K562 (cell line): ENCODE results near the gene TNRC6B. TPM values are rescaled to one million over a fixed set of nuclear protein-coding genes. Genes with fewer than 3 reads are reported as not detected.

Source experiments
- ATAC-seq: fragments of 200-7000 bp; cut with Tn5 transposase; 3 replicates; pipeline ENCODE4 v1.9.1; 2020; ENCODE audit warnings: moderate library complexity
- BruUV-seq: library from RNA; stranded (reverse); fragments of 400-500 nt; replicated peaks from 2 replicates; lab custom pipeline; 2021; lab: Mats Ljungman, UMichigan
- CTCF ChIA-PET: fragments of 300-600 bp; formaldehyde crosslinking; extraction: SDS; loops from one replicate; lab custom pipeline; 2021; ENCODE audit warnings: low intra/inter-chr PET ratio; lab: Yijun Ruan, JAX
- POLR2A ChIA-PET: fragments of 300-600, 350-650 bp; sonication (Branson Sonifier 250); formaldehyde crosslinking; extraction: SDS; loops from one replicate; lab custom pipeline; 2021; ENCODE audit warnings: antibody characterized with exemption, inconsistent platforms; lab: Yijun Ruan, JAX
- DNase-seq, 4 experiments: peaks; one replicate each; pipeline versions ENCODE4 v3.0.0 to v3.0.0-alpha.2; 2011 to 2018; ENCODE audit warnings: low spot score in 3 of 4, mixed read lengths in 3 of 4; ENCODE audit errors: extremely low read depth in 1 of 4
- FAIRE-seq: peaks from 2 replicates; lab custom pipeline; 2011; peaks lifted over from hg19 to GRCh38; lab: Jason Lieb, UNC
- H2AFZ ChIP-seq: 2 replicates; pipeline ENCODE4 v1.6.0; 2011; ENCODE audit warnings: low read depth, low read length, control low read depth, inconsistent platforms
- H3K27ac ChIP-seq: fragments of 200-600 bp; 3 replicates; pipeline ENCODE4 v1.8.0; 2011; ENCODE audit warnings: low read depth, mild to moderate bottlenecking, control low read depth, inconsistent platforms, low read length, moderate library complexity, mixed read lengths; ENCODE audit errors: extremely low read depth
- H3K27me3 ChIP-seq, 2 experiments: fragments of 300-600 bp in 1 of 2; 2 replicates in 1 of 2; 3 replicates in 1 of 2; pipeline versions ENCODE4 v1.6.0 to v1.8.0; 2011; ENCODE audit warnings: inconsistent platforms in 2 of 2, low read length in 2 of 2, mild to moderate bottlenecking in 1 of 2, mixed read lengths in 1 of 2, moderate library complexity in 1 of 2; ENCODE audit not compliant: control insufficient read depth in 2 of 2, insufficient read depth in 2 of 2
- H3K36me3 ChIP-seq: fragments of 300-600 bp; 3 replicates; pipeline ENCODE4 v1.8.0; 2011; ENCODE audit warnings: mild to moderate bottlenecking, low read length, inconsistent platforms; ENCODE audit not compliant: control insufficient read depth, insufficient read depth
- H3K4me1 ChIP-seq, 2 experiments: fragments of 200-600 bp in 1 of 2; replicated peaks in 1 of 2; 2 replicates in 1 of 2; 3 replicates in 1 of 2; pipeline versions ENCODE4 v1.5.1 to v1.8.0; 2011; ENCODE audit warnings: inconsistent platforms in 2 of 2, low read length in 2 of 2, mild to moderate bottlenecking in 1 of 2, mixed read lengths in 1 of 2, moderate library complexity in 1 of 2; ENCODE audit not compliant: control insufficient read depth in 2 of 2, insufficient read depth in 2 of 2
- H3K4me2 ChIP-seq: 2 replicates; pipeline ENCODE4 v1.6.1; 2011; ENCODE audit warnings: low read length, control low read depth, inconsistent platforms, mixed read lengths; ENCODE audit not compliant: insufficient read depth
- H3K4me3 ChIP-seq: fragments of 200-600 bp; sonication (generic), shearing (Covaris generic); 2 replicates; pipeline ENCODE4 v1.5.1; 2016; ENCODE audit warnings: control low read depth, inconsistent platforms
- H3K79me2 ChIP-seq: fragments of 200-600 bp; 3 replicates; pipeline ENCODE4 v1.8.0; 2011; ENCODE audit warnings: low read length, inconsistent platforms; ENCODE audit not compliant: control insufficient read depth, insufficient read depth
- H3K9ac ChIP-seq, 2 experiments: 2 replicates each; pipeline versions ENCODE4 v1.6.0 to v1.6.1; 2011; ENCODE audit warnings: low read depth in 2 of 2, low read length in 2 of 2, control low read depth in 1 of 2, inconsistent platforms in 1 of 2, mild to moderate bottlenecking in 1 of 2, mixed read lengths in 1 of 2; ENCODE audit not compliant: insufficient read depth in 1 of 2
- H3K9me1 ChIP-seq: one replicate; pipeline ENCODE4 v1.6.0; 2011; ENCODE audit warnings: inconsistent platforms, mild to moderate bottlenecking, low read length, moderate library complexity; ENCODE audit not compliant: control insufficient read depth, insufficient read depth
- H3K9me3 ChIP-seq: replicated peaks from 2 replicates; pipeline ENCODE4 v1.5.1; 2011; ENCODE audit warnings: low read depth, low read length, inconsistent platforms; ENCODE audit not compliant: control insufficient read depth, insufficient read depth
- H4K20me1 ChIP-seq: replicated peaks from 2 replicates; pipeline ENCODE4 v1.6.1; 2011; ENCODE audit warnings: low read length, inconsistent platforms, mixed read lengths; ENCODE audit not compliant: control insufficient read depth, insufficient read depth
- ADNP ChIP-seq: fragments of 200-800 bp; sonication (Bioruptor generic); IDR thresholded peaks from 2 replicates; pipeline ENCODE4 v1.6.1; 2016; ENCODE audit warnings: missing genetic modification characterization, missing compliant biosample characterization
- BCL6 ChIP-seq: fragments of 250-450 bp; sonication (Bioruptor Pico); IDR thresholded peaks from 2 replicates; pipeline ENCODE4 v1.4.0; 2020
- GATAD2A ChIP-seq: fragments of 450-650 bp; IDR thresholded peaks from 2 replicates; pipeline ENCODE4 v1.6.1; 2017
- HNRNPUL1 ChIP-seq: fragments of 200-400 bp; formaldehyde crosslinking; IDR thresholded peaks from 2 replicates; pipeline ENCODE4 v1.6.1; 2017; ENCODE audit warnings: low read length
- KLF16 ChIP-seq: IDR thresholded peaks from 2 replicates; pipeline ENCODE4 v1.6.1; 2016; ENCODE audit warnings: antibody characterized with exemption
- KLF6 ChIP-seq: fragments of 250-450 bp; sonication (Bioruptor Pico); IDR thresholded peaks from 2 replicates; pipeline ENCODE4 v1.4.0; 2020; ENCODE audit warnings: mild to moderate bottlenecking, moderate library complexity, borderline replicate concordance
- MAFG ChIP-seq: fragments of 450-650 bp; conservative IDR thresholded peaks from 2 replicates; pipeline ENCODE4 v1.6.1; 2016; ENCODE audit warnings: missing genetic modification characterization, missing compliant biosample characterization
- POLR2B ChIP-seq: fragments of 450-650 bp; IDR thresholded peaks from 2 replicates; pipeline ENCODE4 v1.6.1; 2018; ENCODE audit warnings: low read depth; ENCODE audit not compliant: partially characterized antibody
- SUPT5H ChIP-seq: fragments of 450-650 bp; IDR thresholded peaks from 2 replicates; pipeline ENCODE4 v1.6.1; 2016
- TAF9B ChIP-seq: fragments of 450-650 bp; IDR thresholded peaks from 2 replicates; pipeline ENCODE4 v1.6.1; 2018; ENCODE audit warnings: mild to moderate bottlenecking; ENCODE audit not compliant: partially characterized antibody
- TBP ChIP-seq: optimal IDR thresholded peaks from 2 replicates; pipeline ENCODE3; 2011; ENCODE audit warnings: low read depth, low read length, improper control_type of control experiment
- U2AF1 ChIP-seq: fragments of 200-400 bp; formaldehyde crosslinking; optimal IDR thresholded peaks from 2 replicates; pipeline ENCODE3; 2017; ENCODE audit warnings: mild to moderate bottlenecking, low read depth, low read length, moderate library complexity
- ZNF224 ChIP-seq: sonication (generic); formaldehyde crosslinking; IDR thresholded peaks from 2 replicates; pipeline ENCODE4 v1.8.0; 2022; ENCODE audit warnings: mild to moderate bottlenecking, missing genetic modification reagents
- ZNF384 ChIP-seq: IDR thresholded peaks from 2 replicates; pipeline ENCODE4 v1.6.1; 2012; ENCODE audit warnings: low read depth, low read length, improper control_type of control experiment
- WGBS: fragments of 100-300 bp; shearing (Covaris generic); methylation state at CpG from one replicate; pipeline ENCODE4 v1.1.6; 2016; ENCODE audit warnings: low coverage, mixed read lengths; ENCODE audit not compliant: insufficient coverage; ENCODE audit errors: missing lambda C conversion rate; 5-methylcytosine and 5-hydroxymethylcytosine counted together
- in situ Hi-C: fragments of 300-500 bp; cut with MboI; formaldehyde crosslinking; loops from 4 replicates; pipeline ENCODE4 v1.15.0; 2018; ENCODE audit warnings: inconsistent platforms, mixed read lengths
- intact Hi-C: fragments of 100-400 bp; cut with micrococcal nuclease; formaldehyde crosslinking; loops from 2 replicates; pipeline ENCODE4 v1.14.2; 2022
- polyA plus RNA-seq, 8 experiments: library from polyadenylated mRNA; depleted of rRNA in 4 of 8; stranded (reverse) in 5 of 8; unstranded in 3 of 8; fragments of >200 nt; fragmentation: Nextera tagmentation in 2 of 8; fragmentation: Illumina TruSeq in 1 of 8; extraction: Ambion mirVana in 2 of 8; extraction: Trizol in 1 of 8; gene quantifications; 2 replicates each; pipeline versions ENCODE4 v1.2.1 to v1.2.3, GENCODE V29; 2011 to 2014; ENCODE audit warnings: inconsistent platforms in 1 of 8, missing spikeins in 1 of 8
- total RNA-seq, 7 experiments: library from RNA; depleted of rRNA in 6 of 7; stranded (reverse); fragments of >200 nt in 6 of 7; fragmentation: Illumina TruSeq in 2 of 7; extraction: Trizol in 2 of 7; gene quantifications; 2 replicates each; pipeline versions ENCODE4 v1.2.1 to v1.2.3, GENCODE V29; 2011 to 2021; ENCODE audit warnings: low replicate concordance in 1 of 7
- TF ChIP-seq, protein P1 (sequence below): fragments of 450-650 bp; IDR thresholded peaks from 2 replicates; pipeline ENCODE4 v1.6.1; 2017; ENCODE audit warnings: antibody characterized with exemption, mild to moderate bottlenecking
- TF ChIP-seq, protein P2 (sequence below): IDR thresholded peaks from 3 replicates; pipeline ENCODE4 v1.6.1; 2011; ENCODE audit warnings: borderline replicate concordance, mild to moderate bottlenecking; ENCODE audit not compliant: insufficient read length, insufficient read depth
- TF ChIP-seq, protein P3 (sequence below): IDR thresholded peaks from 2 replicates; pipeline ENCODE4 v1.6.1; 2014; ENCODE audit warnings: antibody characterized with exemption

The TNRC6B gene
- total and polyA plus RNA-seq, 9 of the 15 experiments (the other 6 are each of a cell fraction or from before 2014, with no cell fraction given), result 0.96 to 18.8 (median 10.8) TPM

DNA sequence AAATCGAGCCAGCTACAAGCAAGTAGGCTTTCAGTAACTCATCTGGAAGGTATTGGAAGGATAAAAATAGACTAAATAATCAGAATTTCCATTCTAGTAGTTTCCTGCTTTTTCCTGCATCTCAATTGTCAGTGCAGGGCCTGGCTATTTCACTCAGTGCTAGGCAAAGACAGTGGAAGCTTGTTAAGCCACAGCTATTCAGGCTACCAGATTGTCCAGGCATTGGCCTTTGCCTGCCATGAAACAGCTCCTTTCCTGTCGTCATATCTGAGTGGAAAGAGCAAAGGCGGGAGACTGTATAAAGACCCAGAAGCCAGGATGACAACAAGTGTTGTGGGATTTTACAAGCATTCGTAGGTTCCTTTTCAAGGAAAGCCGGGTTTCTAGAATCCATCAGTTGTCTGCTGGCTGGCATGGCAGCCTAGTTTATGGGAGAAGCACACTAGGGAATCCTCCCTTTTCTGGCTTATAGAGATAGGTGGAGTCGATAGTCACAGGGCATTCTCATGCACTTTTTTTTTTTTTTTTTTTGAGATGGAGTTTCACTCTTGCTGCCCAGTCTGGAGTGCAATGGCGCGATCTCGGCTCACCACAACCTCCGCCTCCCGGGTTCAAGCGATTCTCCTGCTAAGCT is 2.0 kb upstream of the TNRC6B start:
- FAIRE-seq, result peak; percentile 26
- in situ Hi-C loops, result no loop called here
- 12% methylated on average over 9 of the region's 12 CpGs for WGBS
- no peak for TF ChIP-seq HNRNPUL1
- TF ChIP-seq, protein P1, sequence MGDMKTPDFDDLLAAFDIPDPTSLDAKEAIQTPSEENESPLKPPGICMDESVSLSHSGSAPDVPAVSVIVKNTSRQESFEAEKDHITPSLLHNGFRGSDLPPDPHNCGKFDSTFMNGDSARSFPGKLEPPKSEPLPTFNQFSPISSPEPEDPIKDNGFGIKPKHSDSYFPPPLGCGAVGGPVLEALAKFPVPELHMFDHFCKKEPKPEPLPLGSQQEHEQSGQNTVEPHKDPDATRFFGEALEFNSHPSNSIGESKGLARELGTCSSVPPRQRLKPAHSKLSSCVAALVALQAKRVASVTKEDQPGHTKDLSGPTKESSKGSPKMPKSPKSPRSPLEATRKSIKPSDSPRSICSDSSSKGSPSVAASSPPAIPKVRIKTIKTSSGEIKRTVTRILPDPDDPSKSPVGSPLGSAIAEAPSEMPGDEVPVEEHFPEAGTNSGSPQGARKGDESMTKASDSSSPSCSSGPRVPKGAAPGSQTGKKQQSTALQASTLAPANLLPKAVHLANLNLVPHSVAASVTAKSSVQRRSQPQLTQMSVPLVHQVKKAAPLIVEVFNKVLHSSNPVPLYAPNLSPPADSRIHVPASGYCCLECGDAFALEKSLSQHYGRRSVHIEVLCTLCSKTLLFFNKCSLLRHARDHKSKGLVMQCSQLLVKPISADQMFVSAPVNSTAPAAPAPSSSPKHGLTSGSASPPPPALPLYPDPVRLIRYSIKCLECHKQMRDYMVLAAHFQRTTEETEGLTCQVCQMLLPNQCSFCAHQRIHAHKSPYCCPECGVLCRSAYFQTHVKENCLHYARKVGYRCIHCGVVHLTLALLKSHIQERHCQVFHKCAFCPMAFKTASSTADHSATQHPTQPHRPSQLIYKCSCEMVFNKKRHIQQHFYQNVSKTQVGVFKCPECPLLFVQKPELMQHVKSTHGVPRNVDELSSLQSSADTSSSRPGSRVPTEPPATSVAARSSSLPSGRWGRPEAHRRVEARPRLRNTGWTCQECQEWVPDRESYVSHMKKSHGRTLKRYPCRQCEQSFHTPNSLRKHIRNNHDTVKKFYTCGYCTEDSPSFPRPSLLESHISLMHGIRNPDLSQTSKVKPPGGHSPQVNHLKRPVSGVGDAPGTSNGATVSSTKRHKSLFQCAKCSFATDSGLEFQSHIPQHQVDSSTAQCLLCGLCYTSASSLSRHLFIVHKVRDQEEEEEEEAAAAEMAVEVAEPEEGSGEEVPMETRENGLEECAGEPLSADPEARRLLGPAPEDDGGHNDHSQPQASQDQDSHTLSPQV, result peak; percentile 47; the same call in 1 of the 2 replicates
- no peak for TF ChIP-seq MAFG (tag)
- TF ChIP-seq KLF6 (CRISPR knock-in tag), result no peak
- peak; percentile 73; the same call in 1 of the 2 replicates for TF ChIP-seq ZNF384
- TF ChIP-seq U2AF1, result no peak
- TF ChIP-seq ZNF224 (CRISPR knock-in tag), result no peak
- TF ChIP-seq POLR2B, result no peak
- no peak for TF ChIP-seq TAF9B
- no peak for TF ChIP-seq BCL6 (CRISPR knock-in tag)
- no peak for TF ChIP-seq KLF16
- TF ChIP-seq, protein P2, sequence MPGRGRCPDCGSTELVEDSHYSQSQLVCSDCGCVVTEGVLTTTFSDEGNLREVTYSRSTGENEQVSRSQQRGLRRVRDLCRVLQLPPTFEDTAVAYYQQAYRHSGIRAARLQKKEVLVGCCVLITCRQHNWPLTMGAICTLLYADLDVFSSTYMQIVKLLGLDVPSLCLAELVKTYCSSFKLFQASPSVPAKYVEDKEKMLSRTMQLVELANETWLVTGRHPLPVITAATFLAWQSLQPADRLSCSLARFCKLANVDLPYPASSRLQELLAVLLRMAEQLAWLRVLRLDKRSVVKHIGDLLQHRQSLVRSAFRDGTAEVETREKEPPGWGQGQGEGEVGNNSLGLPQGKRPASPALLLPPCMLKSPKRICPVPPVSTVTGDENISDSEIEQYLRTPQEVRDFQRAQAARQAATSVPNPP, result no peak
- TF ChIP-seq, protein P3, sequence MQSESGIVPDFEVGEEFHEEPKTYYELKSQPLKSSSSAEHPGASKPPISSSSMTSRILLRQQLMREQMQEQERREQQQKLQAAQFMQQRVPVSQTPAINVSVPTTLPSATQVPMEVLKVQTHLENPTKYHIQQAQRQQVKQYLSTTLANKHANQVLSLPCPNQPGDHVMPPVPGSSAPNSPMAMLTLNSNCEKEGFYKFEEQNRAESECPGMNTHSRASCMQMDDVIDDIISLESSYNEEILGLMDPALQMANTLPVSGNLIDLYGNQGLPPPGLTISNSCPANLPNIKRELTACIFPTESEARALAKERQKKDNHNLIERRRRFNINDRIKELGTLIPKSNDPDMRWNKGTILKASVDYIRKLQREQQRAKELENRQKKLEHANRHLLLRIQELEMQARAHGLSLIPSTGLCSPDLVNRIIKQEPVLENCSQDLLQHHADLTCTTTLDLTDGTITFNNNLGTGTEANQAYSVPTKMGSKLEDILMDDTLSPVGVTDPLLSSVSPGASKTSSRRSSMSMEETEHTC, result no peak
- peak; percentile 30; the same call in 1 of the 2 replicates for TF ChIP-seq ADNP (tag)
- TF ChIP-seq TBP, result peak; percentile 26
- TF ChIP-seq GATAD2A, result peak; percentile 31; the same call in 1 of the 2 replicates
- TF ChIP-seq SUPT5H, result no peak
- TF ChIP-seq, all 486 proteins: peak for 5
- H3K9me1 ChIP-seq, result no peaks in the 10 kb centered on the region
- ATAC-seq (no peak), DNase-seq (no peak)
- peak overlapping the region; percentile 68; the same call in 1 of the 2 replicates for H3K4me3 ChIP-seq
- H2AFZ ChIP-seq, result peak overlapping the region; percentile 61
- H3K9ac ChIP-seq, result peak overlapping the region; percentile 57 to 98; a peak in 3 of 4 replicates
- peaks cover 4 to 11% of the 10 kb centered on the region in 2 experiments; a peak in 3 of 5 replicates for H3K4me1 ChIP-seq
- ChIA-PET CTCF (interaction anchor here (0.7 kb wide), 1 partner anchor 679 kb away, joined by 4 read pairs; no protein-coding TSS in a partner anchor), POLR2A (interaction anchor here (0.6 to 0.8 kb wide), 4 partner anchors 13 to 1035 kb away, joined by 3 read pairs; no protein-coding TSS in a partner anchor)
- H4K20me1 ChIP-seq, result no peaks in the 10 kb centered on the region
- no peaks in the 10 kb centered on the region for H3K9me3 ChIP-seq
- intact Hi-C loops, result loop anchor here (5.0 kb wide), 3 partner anchors 118 to 172 kb away; partner anchors contain the start of gene ADSL
- no peaks in the 10 kb centered on the region for H3K27me3 ChIP-seq
- peak overlapping the region; percentile 87 for H3K4me2 ChIP-seq
- peaks cover 38% of the 10 kb centered on the region for H3K79me2 ChIP-seq
- peak overlapping the region; percentile 93 for H3K27ac ChIP-seq
- BruUV-seq, result no TSS peak
- H3K36me3 ChIP-seq, result 0 out of 3 replicates have a peak, but pooled peaks cover 3% of the 10 kb centered on the region
